ENCODE data around the gene MYH7B.

The MYH7B gene

GRCh38 chr20:34955231-34956040 is at the start of gene MYH7B, which contains the start of gene GSS:
Gene MYH7B, plus strand, starts transcription at chr20:34955868. Its CDS starts 22,138 bp downstream, at chr20:34978006.
Gene GSS, minus strand, starts transcription at chr20:34955806. Its CDS starts 3,954 bp downstream, at chr20:34951852.
- DNase-seq (ENCODE audit: low spot score): peak; percentile 96

GRCh38 chr20:34907616-34908469 is 47.8 kb upstream of the MYH7B start:
- DNase-seq (ENCODE audit: low spot score): peak; percentile 95

GRCh38 chr20:34915131-34915530 is 40.5 kb upstream of the MYH7B start:
- DNase-seq (ENCODE audit: low spot score): no peak

GRCh38 chr20:34915749-34916455 is 39.8 kb upstream of the MYH7B start:
- DNase-seq (ENCODE audit: low spot score): no peak

DNA sequence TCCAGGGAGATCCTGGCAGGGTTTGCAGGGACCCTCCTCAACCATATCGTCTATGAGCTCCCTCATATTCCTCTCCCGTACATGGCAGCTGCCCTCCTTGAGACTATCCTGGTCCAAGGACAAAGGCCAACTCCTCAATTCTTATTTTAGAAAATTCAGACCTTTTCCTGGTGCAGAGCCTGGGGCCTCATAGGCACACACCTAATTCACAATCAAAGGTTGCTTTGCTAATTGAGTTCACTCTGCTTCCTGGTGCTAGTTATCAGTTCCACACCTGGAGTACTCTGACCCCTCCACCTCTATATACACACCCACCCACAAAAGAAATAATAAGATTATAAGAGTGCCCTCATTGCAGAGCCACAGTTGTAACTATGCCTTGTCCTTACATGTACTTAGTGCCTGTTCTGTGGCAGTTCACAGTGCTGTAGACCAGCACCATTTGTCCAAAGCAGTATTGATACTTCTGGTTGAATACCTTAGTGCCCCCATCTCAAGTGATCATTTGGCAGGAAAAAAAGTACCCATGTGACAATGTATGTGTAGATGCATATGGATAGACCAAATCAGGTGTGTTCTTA is 38.8 kb upstream of the MYH7B start:
- DNase-seq (ENCODE audit: low spot score): no peak

DNA sequence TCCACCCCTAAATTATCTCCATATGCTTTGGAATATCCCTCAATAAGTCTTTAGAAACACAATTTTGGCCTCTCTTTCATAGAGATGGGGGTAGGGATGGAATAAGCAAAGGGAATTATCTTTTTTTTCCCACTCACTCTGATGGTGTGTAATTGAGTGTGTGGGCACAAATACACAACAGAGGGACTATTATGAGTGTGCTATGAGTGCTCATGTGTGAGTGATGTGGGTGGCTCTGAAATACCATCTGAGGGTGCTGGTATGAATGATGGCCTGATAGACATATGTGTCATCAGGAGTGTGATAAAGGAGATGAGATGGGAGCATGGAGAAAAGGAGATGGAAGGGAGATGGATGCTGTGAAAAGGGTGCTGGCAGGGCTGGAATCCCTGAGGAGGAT is 35.6 kb upstream of the MYH7B start:
- DNase-seq (ENCODE audit: low spot score): no peak

GRCh38 chr20:34921436-34921835 is 34.2 kb upstream of the MYH7B start:
- DNase-seq (ENCODE audit: low spot score): no peak

- DNase-seq (ENCODE audit: low spot score): peak; percentile 75
Observed at GRCh38 chr20:34922654-34923381, 32.9 kb upstream of the MYH7B start.

DNA sequence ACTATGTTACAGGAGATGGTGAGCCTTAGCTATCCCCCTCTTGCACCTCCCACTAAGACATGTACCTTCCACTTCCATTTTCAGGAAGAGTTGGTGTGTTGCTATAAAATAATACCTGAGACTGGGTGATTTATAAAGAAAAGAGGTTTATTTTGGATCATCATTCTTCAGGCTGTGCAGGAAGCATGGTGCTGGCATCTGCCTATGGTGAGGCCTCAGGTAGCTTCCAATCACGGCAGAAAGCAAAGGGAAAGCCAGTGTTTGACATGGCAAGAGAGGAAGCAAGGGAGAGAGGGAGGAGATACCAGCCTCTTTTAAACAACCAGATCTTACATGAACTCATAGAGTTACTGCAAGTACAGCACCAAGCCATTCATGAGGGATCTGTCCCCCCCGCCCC is 32.3 kb upstream of the MYH7B start:
- DNase-seq (ENCODE audit: low spot score): no peak

DNA sequence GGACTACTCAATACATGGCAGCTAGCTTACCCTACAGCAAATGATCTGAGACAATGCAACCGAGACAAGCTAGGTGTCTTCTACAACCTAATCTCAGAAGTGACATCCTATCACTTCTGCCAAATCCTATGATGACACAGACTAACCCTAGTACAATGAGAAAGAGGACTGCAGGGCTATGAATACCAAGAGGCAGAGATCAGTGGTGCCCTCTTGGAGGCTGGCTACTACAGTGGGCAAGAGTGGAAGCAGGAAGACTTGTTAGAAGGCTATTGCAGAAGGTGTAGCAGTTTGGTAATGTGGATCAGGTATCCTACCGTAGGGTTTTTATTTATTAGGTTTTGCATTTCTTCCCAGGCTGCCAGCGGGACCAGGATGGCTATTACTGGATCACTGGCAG is 30.3 kb upstream of the MYH7B start:
- no peak for DNase-seq (ENCODE audit: low spot score)

GRCh38 chr20:34925981-34926380 is 29.7 kb upstream of the MYH7B start:
- no peak for DNase-seq (ENCODE audit: low spot score)

GRCh38 chr20:34926581-34926980 is 29.1 kb upstream of the MYH7B start:
- no peak for DNase-seq (ENCODE audit: low spot score)

DNA sequence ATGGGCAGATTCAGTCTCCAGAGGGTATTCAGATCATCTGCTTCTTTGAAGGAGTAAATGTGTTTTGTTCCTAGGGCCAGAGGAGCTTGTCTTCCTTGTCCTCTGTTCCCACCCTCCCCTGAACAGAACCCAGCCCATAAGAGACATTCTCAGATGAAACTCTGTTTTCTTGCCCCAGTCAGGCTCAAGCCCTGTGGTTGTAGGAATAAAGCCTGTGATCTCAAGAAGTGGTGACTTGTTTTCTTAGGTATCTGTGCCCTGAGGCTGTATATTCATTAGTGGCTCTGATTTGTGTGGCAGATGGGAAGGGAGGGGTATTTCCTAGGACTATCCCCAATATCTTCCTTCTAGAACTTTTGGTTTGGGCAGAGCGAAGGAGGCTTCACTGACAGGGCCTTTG is 27.9 kb upstream of the MYH7B start:
- DNase-seq (ENCODE audit: low spot score): no peak

GRCh38 chr20:34928411-34928810 is 27.3 kb upstream of the MYH7B start:
- no peak for DNase-seq (ENCODE audit: low spot score)

GRCh38 chr20:34931771-34932170 is 23.9 kb upstream of the MYH7B start:
- DNase-seq (ENCODE audit: low spot score): no peak

DNA sequence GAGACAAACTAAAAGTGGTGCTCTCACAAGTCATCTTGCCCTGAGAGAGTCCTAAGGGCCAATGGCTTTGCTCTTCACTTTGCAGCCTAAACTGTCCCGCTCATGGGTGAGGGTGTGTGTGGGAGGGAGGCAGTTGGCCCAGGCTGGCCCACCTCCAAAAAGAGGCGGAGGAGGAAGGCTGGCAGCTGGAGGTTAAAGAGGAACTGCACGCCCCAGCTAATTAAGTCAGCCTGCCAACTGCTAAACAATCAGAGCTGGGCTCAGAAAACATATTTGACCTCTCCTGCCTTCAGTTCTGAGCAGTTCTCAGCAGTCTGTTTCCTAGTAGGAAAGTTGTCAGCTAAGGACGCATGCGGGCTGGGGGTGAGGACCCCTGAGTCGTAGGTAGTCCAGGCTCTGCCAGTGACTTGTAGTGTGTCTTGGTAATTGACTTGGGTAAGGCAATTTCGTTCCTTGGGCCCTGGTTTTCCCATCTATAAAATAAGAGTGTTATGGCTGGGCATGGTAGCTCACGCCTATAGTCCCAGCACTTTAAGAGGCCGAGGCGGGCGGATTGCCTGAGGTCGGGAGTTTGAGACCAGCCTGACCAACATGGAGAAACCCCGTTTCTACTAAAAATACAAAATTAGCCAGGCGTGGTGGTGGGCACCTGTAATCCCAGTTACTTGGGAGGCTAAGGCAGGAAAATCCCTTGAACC is 17.1 kb upstream of the MYH7B start:
- DNase-seq (ENCODE audit: low spot score): no peak

- DNase-seq (ENCODE audit: low spot score): peak; percentile 83
Observed at GRCh38 chr20:34940081-34940481, 15.6 kb upstream of the MYH7B start.

- peak; percentile 29 for DNase-seq (ENCODE audit: low spot score)
Observed at GRCh38 chr20:34941226-34941625, 14.4 kb upstream of the MYH7B start.

DNA sequence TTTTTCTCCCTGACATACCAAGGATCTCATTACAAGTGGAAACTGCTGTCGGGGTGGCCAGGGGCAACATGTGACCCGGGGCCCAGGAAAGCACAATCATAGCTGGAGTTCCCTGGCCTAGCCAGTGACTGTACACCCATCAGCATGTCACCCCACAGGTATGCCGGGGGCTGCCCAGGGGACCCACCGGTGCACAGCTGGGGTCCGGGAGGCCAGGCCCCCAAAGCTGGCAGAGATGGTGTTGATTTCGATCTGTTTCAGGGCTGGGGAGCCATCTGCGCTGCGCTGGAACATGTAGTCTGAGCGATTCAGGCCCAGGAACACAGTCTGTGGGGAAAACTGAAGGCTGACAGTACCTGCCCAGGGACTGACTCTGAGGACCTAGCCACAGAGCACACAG is 13.4 kb upstream of the MYH7B start:
- no peak for DNase-seq (ENCODE audit: low spot score)

GRCh38 chr20:34943808-34944567 is 11.7 kb upstream of the MYH7B start:
- peak; percentile 82 for DNase-seq (ENCODE audit: low spot score)
